Neuron (in vitro differentiated cells): ENCODE measurements around the gene ID3.

ENCODE experiments used
- H2AFZ ChIP-seq: one replicate; pipeline ENCODE4 v1.6.1; 2013; ENCODE audit warnings: low read depth, mild to moderate bottlenecking, inconsistent platforms, low read length, moderate library complexity
- H3K27me3 ChIP-seq: one replicate; pipeline ENCODE4 v1.6.1; 2013; ENCODE audit warnings: low read length; ENCODE audit not compliant: insufficient read depth
- H3K36me3 ChIP-seq: one replicate; pipeline ENCODE4 v1.6.1; 2013; ENCODE audit warnings: low read length; ENCODE audit not compliant: insufficient read depth
- H3K4me1 ChIP-seq: one replicate; pipeline ENCODE4 v1.6.1; 2013; ENCODE audit warnings: low read length; ENCODE audit not compliant: insufficient read depth
- H3K4me3 ChIP-seq: 2 replicates; pipeline ENCODE4 v1.5.1; 2013; ENCODE audit warnings: mild to moderate bottlenecking, low read length, moderate library complexity
- H3K9me3 ChIP-seq: one replicate; pipeline ENCODE4 v1.6.1; 2013; ENCODE audit warnings: low read length

ID3 gene, protein sequence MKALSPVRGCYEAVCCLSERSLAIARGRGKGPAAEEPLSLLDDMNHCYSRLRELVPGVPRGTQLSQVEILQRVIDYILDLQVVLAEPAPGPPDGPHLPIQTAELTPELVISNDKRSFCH

DNA sequence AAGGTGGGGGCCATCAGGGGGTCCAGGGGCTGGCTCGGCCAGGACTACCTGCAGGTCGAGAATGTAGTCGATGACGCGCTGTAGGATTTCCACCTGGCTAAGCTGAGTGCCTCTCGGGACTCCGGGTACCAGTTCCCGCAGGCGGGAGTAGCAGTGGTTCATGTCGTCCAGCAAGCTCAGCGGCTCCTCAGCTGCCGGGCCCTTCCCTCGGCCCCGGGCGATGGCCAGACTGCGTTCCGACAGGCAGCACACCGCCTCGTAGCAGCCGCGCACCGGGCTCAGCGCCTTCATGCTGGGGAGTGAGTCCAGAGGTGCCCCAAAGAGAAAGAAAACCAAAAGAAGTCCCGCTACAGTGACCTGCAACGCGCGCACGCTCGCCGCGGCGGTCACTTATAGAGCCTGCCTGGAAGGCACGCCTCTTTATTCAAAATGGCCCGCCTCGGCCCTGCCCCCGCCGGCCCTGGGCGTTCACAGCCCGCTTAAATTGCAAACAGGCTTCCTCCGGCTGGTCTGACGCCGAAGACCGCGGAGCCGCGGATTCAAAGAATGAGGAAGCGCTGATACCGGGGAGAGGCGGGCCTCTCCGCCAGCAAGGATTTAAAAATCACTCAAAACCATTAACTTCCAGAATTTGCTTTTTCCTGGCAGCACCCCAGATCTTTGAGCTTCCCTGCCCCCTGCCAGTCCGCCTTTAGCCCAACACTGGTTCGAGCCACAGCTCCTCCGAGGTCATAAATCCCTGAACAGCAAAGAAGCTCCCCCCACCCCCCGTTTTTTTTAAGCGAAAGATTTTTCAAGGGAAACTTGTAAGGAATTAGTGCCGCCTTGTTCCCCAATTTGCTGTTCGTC lies at the start of gene ID3:
ID3 (minus strand) TSS at position 366 of the 849 bp plus-strand sequence; CDS start at position 291, 75 bp downstream.
- no peaks in the 10 kb centered on the region for H3K27me3 ChIP-seq

DNA sequence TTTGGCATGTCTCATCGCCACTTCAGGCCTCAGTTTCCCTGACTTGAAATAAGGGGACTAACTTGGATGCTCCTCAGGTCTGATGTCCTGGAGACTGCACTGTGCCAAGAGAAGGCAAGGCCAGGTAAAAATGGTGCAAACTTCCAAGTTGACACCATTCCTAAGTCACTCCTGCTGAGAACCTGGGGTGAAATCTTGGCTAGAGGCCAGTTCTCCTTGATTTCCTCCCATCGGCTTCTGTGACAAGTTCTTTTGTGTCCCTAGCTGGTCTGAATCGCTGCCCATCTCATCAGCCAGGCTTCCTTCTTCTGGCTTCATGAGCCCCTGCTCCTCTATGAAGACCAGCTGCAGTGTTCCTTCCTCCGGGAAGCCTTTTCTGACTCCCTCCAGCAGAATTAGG lies 48.6 kb upstream of the ID3 start:
- Histone ChIP-seq H3K4me3 (no peak overlapping the region), H3K4me1 (no peaks in the 10 kb centered on the region), H3K36me3 (no peaks in the 10 kb centered on the region), H3K27me3 (no peaks in the 10 kb centered on the region), H3K9me3 (no peaks in the 10 kb centered on the region), H2AFZ (no peak overlapping the region)

More for the DNA sequence above, at the start of gene ID3:
- H3K9me3 ChIP-seq, result no peaks in the 10 kb centered on the region
- H3K36me3 ChIP-seq, result peaks cover 2% of the 10 kb centered on the region
- H3K4me3 ChIP-seq, result peak within 1 kb of the TSS; percentile 90
- H2AFZ ChIP-seq, result no peak within 1 kb of the TSS
- H3K4me1 ChIP-seq, result peaks cover 64% of the 10 kb centered on the region

DNA sequence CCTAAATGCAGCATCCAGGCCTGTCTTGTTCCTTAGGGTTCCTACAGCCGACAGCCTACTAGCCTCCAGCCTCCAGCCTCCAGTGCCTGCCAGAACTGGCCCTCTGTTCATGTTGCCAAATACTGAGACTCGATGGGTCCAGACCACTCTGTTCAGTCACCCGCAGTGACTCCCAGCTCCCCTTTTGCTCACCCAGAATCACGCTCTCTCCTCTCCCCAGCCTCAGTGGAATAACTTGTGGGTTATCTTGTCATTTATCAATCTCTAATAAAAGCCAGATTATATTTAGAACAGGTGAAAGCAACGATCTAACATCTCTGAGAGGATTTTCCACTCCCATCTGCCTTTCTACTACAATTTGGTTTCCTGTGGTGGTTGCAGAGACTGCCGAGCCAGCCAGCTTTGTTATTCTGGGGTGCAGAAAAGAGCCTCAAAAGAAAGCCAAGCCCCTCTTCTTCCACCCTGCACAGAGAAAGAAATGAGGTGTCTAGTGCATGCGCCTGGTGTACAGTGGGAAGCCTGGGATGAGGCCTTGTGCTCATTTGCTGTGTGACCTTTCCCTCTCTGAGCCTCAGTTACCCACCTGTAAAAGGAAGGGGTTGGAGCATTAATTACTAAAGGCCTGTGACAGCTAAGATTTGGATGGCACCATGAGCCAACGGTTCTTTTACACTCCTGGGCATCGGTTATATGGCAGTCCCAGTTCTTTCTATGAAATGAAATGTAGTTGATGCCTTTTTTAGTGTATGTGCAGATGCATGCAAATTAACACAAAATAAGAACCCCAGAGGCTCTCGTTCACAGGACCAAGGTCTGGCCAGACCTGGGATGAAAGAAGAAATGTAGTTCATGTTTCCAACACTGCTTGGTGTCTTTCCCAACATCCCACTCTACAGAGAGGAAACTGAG lies 42.9 kb upstream of the ID3 start:
- Histone ChIP-seq H3K4me3 (no peak overlapping the region), H3K4me1 (peaks cover 22% of the 10 kb centered on the region), H3K9me3 (no peaks in the 10 kb centered on the region), H2AFZ (no peak overlapping the region), H3K27me3 (no peaks in the 10 kb centered on the region), H3K36me3 (no peaks in the 10 kb centered on the region)

DNA sequence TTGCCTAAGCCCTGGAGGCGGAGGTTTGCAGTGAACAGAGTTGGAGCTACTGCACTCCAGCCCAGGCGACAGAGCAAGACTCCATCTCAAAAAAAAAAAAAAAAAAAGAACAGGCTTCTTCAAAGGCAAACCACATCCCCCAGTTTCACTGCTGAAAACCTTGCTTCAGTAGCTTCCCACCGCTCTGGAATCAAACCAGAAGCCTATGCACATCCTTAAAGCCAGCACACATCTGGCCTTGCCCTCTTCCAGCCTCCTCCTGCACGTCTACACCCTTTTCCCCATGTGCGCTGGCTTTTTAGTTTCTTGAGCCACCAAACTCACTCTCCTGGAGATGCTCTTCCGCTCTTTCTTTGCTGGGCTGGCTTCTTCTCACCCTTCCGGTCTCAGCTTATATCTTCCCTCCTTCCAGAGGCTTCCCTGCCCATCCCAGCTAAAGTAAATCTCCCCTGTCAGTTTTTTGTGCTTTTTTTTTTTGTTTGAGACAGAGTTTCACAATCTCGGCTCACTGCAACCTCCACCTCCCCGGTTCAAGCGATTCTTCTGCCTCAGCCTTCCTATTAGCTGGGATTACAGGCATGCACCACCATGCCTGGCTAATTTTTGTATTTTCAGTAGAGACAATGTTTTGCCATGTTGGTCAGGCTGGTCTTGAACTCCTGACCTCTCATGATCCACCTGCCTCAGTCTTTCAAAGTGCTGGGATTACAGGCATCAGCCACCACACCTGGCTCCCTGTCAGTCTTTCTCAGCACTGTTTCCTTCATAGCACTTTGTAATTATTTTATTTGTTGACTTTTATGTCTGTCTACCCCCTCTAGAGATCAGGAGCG lies 42.0 kb upstream of the ID3 start:
- Histone ChIP-seq H3K4me3 (no peak overlapping the region), H3K27me3 (no peaks in the 10 kb centered on the region), H3K9me3 (no peaks in the 10 kb centered on the region), H3K36me3 (no peaks in the 10 kb centered on the region), H2AFZ (no peak overlapping the region), H3K4me1 (peaks cover 28% of the 10 kb centered on the region)

DNA sequence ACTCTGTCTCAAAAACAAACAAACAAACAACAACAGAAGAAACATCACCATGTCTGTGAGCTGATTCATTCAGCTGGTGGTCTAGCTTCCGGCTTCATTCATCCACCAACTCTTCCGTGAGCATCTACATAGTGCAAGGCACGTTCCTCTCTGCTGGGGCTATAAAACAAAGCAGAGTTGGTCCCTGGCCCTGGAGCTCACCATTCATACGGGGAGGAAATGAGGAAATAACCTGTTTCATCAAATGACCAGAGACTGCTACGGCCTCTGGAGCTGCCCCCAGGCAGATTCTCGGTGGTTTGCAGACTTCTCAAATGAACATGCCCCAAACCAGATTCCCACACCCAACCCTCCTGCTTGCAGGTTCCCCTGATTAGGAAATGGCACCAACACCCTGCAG lies 41.0 kb upstream of the ID3 start:
- no peaks in the 10 kb centered on the region for H3K36me3 ChIP-seq
- no peaks in the 10 kb centered on the region for H3K9me3 ChIP-seq
- no peak overlapping the region for H3K4me3 ChIP-seq
- H2AFZ ChIP-seq, result no peak overlapping the region
- H3K4me1 ChIP-seq, result peaks cover 32% of the 10 kb centered on the region
- no peaks in the 10 kb centered on the region for H3K27me3 ChIP-seq

DNA sequence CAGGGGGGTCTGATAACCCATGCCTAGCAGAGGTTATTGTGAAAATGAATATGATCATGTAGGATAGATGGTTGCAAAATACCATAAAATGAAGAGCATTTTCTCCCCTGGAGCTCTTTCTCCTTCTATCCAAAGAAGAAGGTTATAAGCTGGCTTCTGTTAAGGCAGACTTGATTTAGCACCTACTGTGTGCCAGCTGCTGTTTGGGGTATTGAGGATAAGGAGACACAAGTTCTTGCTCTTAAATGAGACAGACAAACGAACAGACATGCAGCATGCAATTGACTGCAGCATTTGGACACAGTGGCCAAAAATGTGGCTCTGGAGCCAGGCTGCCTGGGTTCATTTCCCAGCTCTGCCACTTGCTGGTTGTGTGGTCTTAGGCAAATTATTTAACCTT lies 39.8 kb upstream of the ID3 start:
- peak overlapping the region; percentile 52 for H3K4me3 ChIP-seq
- peaks cover 32% of the 10 kb centered on the region for H3K4me1 ChIP-seq
- no peaks in the 10 kb centered on the region for H3K9me3 ChIP-seq

DNA sequence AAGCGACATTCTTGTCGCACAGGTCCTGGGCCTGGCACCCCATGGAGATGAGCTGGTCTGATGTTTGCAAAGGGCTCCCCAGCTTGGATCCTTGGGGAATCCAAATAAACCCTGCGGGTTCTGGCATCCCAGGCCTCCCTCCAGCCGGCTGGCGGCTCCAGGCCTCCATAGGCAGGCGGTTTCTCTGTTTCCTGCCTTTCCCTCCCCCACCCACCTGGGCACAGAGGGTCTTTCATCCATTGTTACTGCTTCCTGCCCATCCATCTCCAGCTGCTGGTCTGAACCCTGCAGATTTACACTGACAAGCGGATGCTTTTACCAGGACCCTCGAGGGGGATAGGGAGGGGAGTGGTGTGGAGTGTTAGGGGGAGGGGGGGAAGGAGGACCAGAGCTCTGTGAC lies 39.1 kb upstream of the ID3 start:
- Histone ChIP-seq H3K27me3 (no peaks in the 10 kb centered on the region), H3K36me3 (no peaks in the 10 kb centered on the region), H3K4me3 (peak overlapping the region; percentile 52), H3K9me3 (no peaks in the 10 kb centered on the region), H2AFZ (no peak overlapping the region), H3K4me1 (peaks cover 32% of the 10 kb centered on the region)

More for the DNA sequence above, 39.8 kb upstream of the ID3 start:
- no peaks in the 10 kb centered on the region for H3K36me3 ChIP-seq
- H3K27me3 ChIP-seq, result no peaks in the 10 kb centered on the region
- no peak overlapping the region for H2AFZ ChIP-seq

DNA sequence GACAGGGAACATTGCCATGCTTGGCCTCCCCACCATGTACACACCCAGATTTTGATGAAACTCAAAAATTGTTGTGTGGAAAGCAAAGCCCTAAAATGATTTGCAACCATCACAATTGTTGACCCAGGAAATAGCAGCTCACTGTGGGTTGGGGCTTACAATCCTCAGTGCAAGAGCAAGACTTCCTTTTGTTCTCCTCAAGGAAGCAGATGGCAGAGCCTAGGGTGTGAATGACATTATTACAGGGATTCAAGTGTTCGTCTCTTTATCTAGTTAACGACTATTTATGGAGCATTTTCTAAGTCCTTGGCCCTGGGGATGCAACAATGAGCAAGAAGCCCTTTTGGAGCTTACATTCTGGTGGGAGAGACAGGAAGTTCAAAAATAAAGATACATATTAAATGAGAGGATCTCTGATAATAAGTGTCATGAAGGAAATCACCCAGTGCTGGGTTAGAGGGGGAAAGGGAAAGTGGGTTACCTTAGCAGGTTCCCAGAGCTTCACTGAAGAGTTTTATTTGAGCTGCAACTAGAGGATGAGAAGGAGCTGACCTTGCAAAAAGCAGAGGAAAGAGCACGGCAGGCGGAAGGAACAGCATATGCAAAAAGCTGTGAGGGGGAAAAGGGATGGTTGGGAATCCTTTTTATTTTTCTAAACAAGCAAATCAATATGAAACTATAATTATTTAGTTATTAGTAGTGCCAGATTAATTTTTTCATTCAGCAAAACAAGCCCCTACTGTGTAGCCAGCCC lies 38.5 kb upstream of the ID3 start:
- H3K4me1 ChIP-seq, result peaks cover 35% of the 10 kb centered on the region
- no peaks in the 10 kb centered on the region for H3K36me3 ChIP-seq
- H3K27me3 ChIP-seq, result no peaks in the 10 kb centered on the region
- H3K9me3 ChIP-seq, result no peaks in the 10 kb centered on the region
- peak overlapping the region; percentile 52 for H3K4me3 ChIP-seq
- H2AFZ ChIP-seq, result no peak overlapping the region

DNA sequence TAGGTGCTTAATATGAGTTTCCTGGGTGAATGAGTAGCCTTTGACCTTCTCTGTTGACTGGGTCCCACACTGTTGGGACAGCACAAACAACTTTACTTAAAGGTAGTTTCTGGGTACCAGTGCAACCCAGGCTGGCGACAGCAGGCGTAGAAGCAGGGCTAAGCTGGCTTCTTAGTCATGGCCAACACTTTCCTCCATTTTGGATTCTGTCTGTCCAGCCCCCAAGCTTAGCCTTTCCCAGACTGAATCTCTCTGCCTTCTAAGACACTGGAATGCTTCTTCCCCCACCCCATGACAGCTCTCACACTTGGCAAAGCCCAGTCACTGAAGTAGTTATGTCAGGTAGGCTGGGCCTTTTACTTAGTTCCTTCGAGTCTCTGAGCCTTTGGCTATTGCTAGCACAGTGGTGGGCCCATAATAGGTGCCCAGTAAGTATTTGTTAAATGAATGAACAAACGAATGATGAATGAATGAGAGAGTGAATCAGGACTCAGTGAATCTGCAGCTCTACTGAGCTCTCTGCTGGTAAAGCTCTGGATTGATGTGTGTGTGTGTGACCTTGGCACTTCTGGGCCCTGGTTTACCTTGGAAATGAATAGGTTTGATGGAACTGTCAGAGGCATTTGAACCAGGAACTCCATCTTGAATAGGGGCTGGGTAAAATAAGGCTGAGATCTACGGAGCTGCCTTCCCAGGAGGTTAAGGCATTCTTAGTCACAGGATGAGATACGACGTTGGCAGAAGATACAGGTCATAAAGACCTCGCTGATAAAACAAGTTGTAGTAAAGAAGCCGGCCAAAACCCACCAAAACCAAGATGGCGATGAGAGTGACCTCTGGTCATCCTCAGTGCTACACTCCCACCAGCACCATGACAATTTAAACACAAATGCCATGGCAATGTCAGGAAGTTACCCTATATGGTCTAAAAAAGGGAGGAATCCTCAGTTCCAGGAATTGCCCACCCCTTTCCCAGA lies 37.4 kb upstream of the ID3 start:
- Histone ChIP-seq H2AFZ (no peak overlapping the region), H3K27me3 (no peaks in the 10 kb centered on the region), H3K36me3 (no peaks in the 10 kb centered on the region), H3K9me3 (no peaks in the 10 kb centered on the region), H3K4me3 (peak overlapping the region; percentile 9), H3K4me1 (peaks cover 44% of the 10 kb centered on the region)

DNA sequence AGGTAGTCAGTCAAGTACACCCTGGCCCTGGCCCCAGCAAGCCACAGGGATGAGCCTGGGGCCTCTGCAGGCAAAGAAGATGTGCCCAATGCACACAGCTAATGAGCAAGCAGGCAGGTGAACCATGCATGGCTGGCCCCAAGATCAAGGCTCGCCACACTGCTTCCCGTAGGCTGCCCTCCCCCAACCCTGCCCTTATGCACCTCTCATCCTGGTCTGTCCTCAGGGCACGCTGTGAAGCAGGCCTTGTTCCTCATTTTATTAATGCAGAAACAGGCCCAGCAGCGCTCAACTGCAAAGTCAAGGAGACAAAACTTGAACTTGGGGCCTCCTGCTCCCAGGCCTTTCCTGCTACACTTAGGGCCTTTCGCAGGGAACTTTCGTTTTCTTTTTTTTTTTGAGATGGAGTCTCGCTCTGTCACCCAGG lies 35.6 kb upstream of the ID3 start:
- Histone ChIP-seq H3K4me3 (no peak overlapping the region), H3K4me1 (peaks cover 44% of the 10 kb centered on the region), H3K27me3 (no peaks in the 10 kb centered on the region)

DNA sequence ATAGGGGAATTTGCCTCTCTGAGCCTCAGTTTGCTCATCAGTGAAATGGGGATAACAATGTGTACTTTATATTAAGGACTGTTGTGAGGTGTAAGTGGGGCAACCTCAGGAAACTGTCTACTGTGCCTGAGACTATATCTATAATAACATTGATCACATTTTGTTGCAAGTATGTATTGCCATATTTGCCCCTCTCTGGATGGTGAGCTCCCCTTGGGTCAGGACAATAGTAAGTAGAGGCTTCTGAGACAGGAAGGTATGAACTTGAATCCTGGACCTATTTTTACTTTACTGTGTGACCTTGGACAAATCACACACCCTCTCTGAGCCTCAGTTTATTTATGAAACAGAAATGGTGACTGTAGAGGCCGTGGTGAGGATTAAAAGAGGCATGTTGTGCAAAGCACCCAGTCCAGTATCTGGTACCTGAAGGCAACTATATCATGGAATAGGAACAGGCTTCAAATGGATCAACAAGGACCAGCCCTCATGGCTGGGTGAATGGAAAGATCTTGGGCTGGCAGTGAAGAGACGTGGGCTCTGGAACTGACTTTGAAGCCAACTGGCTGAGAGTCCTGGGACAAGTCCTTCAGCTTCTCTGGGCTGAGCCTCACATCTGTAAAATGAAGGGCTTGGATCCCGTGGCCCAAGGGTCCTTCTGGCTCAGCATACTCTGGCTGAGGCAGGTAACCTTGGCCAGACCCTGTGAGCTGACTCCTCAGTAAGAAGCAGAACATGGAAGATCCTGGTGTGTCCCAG lies 35.0 kb upstream of the ID3 start:
- H3K27me3 ChIP-seq, result no peaks in the 10 kb centered on the region
- H3K4me1 ChIP-seq, result peaks cover 41% of the 10 kb centered on the region
- H3K36me3 ChIP-seq, result no peaks in the 10 kb centered on the region
- H3K9me3 ChIP-seq, result no peaks in the 10 kb centered on the region
- H3K4me3 ChIP-seq, result no peak overlapping the region
- no peak overlapping the region for H2AFZ ChIP-seq

More for the DNA sequence above, 35.6 kb upstream of the ID3 start:
- Histone ChIP-seq H3K9me3 (no peaks in the 10 kb centered on the region), H3K36me3 (no peaks in the 10 kb centered on the region), H2AFZ (no peak overlapping the region)
